GM12801 (cell line): Measurements from ENCODE around the gene F2RL1.

Source experiments
- TF ChIP-seq, protein P1 (sequence below): IDR thresholded peaks from one replicate; pipeline ENCODE4 v1.5.1; 2011; ENCODE audit warnings: control low read depth; ENCODE audit not compliant: insufficient read length; ENCODE audit errors: extremely low read depth

The F2RL1 gene

DNA sequence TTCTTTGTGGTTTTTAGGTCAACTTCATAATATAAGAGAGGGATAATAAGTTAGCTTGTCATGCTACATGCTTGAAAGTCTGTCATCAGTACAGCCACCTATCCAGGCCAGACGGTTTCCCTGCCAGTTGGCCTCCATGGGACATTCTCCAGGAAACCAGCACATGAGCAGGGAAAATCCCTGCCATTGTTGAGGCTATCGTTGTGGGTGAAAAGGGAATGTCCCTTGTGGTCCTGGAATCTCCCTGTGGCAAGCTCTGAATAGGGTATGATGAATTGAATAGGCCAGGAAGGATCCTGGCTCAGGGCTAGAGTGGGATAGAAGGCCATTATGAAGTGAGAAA, 12.3 kb downstream of the F2RL1 start:
- TF ChIP-seq, protein P1, sequence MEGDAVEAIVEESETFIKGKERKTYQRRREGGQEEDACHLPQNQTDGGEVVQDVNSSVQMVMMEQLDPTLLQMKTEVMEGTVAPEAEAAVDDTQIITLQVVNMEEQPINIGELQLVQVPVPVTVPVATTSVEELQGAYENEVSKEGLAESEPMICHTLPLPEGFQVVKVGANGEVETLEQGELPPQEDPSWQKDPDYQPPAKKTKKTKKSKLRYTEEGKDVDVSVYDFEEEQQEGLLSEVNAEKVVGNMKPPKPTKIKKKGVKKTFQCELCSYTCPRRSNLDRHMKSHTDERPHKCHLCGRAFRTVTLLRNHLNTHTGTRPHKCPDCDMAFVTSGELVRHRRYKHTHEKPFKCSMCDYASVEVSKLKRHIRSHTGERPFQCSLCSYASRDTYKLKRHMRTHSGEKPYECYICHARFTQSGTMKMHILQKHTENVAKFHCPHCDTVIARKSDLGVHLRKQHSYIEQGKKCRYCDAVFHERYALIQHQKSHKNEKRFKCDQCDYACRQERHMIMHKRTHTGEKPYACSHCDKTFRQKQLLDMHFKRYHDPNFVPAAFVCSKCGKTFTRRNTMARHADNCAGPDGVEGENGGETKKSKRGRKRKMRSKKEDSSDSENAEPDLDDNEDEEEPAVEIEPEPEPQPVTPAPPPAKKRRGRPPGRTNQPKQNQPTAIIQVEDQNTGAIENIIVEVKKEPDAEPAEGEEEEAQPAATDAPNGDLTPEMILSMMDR, result no peak

DNA sequence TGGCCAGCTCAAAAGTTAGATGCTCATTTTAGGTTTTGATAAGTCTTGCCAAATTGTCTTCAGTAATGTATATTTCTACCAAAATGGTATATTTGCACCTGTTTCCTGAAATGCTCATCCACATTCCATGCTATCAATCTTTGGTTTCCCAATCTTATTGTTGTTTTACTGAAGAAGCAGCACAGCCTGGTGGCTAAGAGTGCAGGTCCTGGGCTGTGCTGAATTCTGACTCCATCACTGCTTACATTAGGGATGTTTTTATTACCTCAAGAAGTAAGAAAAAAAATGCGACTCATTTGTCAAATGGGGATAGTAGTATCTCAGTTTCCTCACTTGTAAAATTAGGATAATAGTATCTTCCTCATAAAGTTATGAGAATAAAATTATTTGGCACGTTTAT, 17.4 kb downstream of the F2RL1 start:
- TF ChIP-seq, protein P1, result no peak

DNA sequence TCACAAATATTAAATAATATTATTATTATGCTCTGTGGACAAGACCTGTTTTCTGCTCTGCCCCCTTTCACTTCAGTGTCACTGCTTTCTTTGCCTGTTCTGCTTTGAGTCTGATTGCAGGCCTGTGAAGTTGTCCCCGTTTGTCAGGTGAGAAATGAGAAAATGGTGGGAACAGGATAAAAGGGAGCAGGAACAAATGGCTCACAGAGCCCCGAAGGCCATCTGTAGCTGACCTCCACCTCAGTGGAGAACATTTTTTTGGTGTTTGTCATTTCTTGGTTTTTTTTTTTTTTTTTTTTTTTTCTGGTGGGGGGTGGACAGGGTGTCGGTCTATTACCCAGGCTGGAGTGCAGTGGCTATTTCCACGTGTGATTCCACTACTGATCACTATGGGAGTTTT, 17.8 kb downstream of the F2RL1 start:
- TF ChIP-seq, protein P1, result no peak

DNA sequence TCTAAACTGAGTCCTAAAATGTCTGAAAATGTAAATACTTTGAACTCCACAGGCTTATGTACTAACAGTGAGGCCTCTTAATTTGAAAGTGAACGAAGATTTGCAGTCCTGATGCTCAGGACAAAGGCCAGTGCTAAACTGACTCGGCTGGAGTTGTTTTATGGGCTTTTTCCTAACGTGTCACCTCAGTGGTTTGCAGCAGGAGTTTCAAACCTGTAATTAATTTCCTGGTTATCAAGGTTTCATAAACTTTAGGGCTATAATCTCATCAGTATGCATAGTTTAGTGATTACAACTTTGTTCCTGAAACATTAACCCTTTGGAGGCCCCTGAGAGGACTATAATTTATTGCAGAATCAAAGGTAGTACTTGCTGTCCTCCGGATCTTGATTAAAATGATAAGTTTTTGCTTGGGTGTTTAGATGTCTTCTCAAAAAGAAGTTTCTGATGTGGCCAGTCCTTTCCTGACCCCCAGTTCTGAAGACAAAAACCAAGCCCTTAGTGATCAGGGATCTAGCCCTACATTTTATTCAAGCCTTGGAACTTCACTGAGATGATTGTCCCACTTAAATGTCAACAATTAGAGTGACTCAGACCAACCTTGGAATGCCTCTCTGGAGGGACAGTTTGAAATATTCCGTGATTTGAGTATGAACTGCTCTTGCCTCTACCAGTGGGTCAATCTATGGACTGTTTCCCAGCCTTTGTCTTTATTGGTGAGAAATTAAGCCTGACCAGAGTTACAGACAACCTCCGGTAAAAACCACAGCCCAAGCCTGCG, 19.8 kb downstream of the F2RL1 start:
- TF ChIP-seq, protein P1, result no peak

DNA sequence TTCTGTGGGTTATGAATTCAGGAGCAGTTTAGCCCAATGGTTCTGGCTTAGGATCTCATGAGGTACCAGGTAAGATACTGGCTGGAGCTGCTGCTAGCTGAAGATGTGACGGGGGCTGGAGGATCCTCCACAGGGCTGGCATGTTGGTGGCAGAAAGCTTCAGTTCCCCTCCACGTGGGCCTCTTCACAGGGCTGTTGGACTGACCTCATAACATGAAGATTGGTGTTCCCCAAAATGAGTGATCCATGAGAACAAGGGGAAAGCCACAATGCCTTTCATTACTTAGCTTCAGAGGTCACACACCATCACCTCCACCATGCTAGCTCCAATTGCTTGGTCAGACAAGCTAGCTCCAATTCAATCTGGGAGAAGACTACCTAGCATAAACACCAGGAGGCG, 22.5 kb downstream of the F2RL1 start:
- TF ChIP-seq, protein P1, result no peak

DNA sequence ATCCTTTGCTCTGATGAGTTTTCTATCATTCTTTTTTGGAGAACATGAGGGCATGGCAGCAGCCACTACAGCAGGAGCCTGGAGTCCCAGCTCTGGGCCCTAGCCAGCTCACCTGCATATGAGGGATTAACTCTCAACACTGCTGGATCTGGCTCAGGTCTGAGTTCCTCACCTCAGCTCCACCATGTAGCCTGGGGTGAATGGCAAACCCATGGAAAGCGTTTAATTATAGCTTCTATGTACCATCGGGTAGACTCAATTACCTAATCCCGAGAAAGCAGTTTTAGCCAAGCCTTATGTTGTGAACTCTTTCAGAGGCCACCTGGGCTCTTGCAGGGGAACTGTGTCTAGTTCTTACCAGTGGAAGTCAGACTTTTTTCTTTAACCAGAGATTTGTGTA, 27.1 kb downstream of the F2RL1 start:
- TF ChIP-seq, protein P1, result no peak

DNA sequence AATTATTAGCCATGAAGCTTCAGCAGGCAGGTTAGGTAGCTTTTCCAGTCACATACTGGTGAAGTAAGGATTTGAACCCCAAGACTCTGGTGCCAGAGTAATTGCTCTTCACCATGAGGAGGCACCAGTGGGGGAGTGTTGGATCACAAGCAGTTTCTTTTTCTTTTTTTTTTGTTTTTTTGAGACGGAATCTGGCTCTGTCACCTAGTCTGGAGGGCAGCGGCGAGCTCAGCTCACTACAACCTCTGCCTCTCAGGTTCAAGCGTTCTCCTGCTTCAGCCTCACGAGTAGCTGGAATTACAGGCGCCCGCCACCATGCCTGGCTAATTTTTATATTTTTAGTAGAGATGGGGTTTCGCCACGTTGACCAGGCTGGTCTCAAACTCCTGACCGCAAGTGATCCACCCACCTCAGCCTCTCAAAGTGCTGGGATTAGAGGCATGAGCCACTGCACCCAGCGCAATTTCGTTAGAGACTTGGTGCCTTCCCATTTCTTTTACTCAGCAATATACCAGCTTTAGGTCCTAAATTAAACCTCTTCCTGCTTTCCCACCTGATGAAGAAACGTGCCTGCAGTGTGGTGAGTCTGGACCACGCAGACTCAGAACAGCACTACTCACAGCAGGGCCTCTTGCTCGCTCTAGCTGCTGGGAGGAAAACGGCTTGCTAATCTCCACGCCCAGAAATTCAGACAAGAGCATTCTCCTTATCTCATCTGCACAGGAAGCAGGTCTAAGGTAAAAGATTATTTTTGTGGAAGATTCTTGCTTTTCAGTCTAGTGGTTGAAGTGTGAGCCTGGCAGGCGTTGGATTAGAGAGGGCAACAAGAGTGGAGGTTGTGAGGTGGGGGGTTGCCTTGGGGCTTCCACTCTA, 30.8 kb downstream of the F2RL1 start, which contains the start of gene S100Z:
S100Z (plus strand) TSS at position 596 of the 873 bp plus-strand sequence. CDS start 25,346 bp downstream, outside the sequence.
- TF ChIP-seq, protein P1, result no peak
